GM19238 (cell line): ENCODE measurements around the gene SCMH1.

Experiments used
- DNase-seq: peaks from one replicate; pipeline ENCODE4 v3.0.0; 2011; ENCODE audit warnings: low spot score; ENCODE audit not compliant: insufficient read length

The SCMH1 gene

DNA sequence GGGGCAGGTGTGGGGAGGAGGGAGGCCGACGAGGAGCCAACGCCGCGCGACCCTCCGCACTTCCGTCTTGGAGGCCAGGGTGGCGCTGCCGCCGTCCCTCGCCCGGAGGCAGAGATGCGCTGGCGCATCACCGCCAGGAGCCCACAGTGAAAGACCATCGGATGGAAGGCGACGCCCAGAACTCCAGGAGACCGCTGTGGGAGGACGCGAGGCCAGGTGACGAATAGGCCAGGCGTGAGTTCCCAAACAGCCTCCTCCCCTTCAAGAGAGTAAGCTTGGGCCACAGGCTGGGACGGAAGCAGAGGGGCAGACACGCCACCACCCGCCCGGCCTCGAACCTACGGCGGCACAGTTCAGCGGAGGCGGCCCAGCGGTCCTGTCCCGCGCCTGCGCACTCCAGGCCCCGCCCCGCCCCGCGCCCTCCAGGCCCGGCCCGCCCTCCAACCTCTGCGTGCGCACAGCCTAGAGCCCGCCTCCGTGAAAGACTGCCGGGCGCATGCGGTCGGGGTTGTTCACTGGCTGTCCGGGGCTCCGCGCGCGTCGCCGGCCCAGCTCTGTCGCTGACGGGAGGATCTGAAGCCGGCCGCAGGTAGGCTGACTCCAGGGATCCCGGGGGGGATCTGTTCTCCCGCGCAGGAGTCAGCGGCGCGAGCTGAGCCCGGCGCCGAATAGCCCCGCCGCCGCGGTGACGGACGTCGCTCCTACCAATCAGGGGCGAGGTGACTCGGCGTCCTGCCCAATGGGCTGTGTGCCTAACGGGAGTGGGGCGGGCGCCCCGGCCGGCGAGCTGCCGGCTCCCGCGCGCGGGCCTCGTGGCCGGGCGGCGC lies 262.7 kb downstream of the SCMH1 start, which contains the start of gene CTPS1:
Gene CTPS1 (plus strand): TSS at position 456 of the 827 bp plus-strand sequence. CDS start 3,595 bp downstream, outside the sequence.
- DNase-seq = peak; percentile 97

GRCh38 chr1:40978886-40979240 lies 263.2 kb downstream of the SCMH1 start:
- DNase-seq = no peak

GRCh38 chr1:40977716-40978115 lies 264.4 kb downstream of the SCMH1 start:
- no peak for DNase-seq
